ENCODE data around the gene NEXN. TPM values are rescaled to one million over a fixed set of nuclear protein-coding genes. Genes with fewer than 3 reads are reported as not detected.

Gene NEXN
- polyA plus RNA-seq, 3 donors = 0.31 to 3.5 (median 3.0) TPM

DNA sequence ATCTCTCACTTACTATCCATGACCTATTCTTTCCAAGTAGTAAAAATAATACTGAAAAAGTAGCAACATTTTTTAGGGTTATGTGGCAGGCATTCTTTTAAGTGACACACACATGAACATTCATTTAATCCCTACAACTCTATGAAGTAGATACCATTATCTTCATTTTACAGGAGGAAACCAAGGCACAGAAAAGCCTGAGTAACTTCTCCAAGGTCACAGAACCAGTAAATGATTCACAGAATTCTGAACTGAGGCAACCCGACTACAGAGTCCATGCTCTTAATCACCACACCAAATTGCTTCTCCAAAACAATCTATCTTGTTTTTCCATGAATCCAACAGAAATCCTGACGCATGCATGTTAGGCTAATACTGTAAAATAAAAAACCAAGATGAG, 73.0 kb downstream of the NEXN start:
- no peak for TF ChIP-seq CTCF (IDR thresholded peaks at IDR 0.05)
- no peaks in the 10 kb centered on the region for H3K4me1 ChIP-seq (ENCODE audit: control insufficient read depth in 1 of 2, insufficient read depth in 2 of 2, low read length in 2 of 2)
- H3K9me3 ChIP-seq (replicated peaks in 1 of 2; ENCODE audit: control insufficient read depth in 1 of 2, insufficient read depth in 1 of 2, low read length in 2 of 2) = no peaks in the 10 kb centered on the region
- peaks cover 100% of the 10 kb centered on the region in 2 donors for H3K36me3 ChIP-seq (replicated peaks in 1 of 2; ENCODE audit: control insufficient read depth in 1 of 2, insufficient read depth in 2 of 2, low read length in 2 of 2)
- no peaks in the 10 kb centered on the region for H3K9me3 Mint-ChIP-seq
- DNase-seq = no peak
- H3K27ac ChIP-seq (ENCODE audit: low read depth in 1 of 2, low read length in 2 of 2) = no peak overlapping the region
- H3K9ac ChIP-seq (ENCODE audit: insufficient read depth, low read length, poor library complexity, severe bottlenecking) = no peak overlapping the region
- H3K79me2 ChIP-seq (ENCODE audit: insufficient read depth, low read length) = peaks cover 36% of the 10 kb centered on the region
- H3K4me1 Mint-ChIP-seq = no peaks in the 10 kb centered on the region
- H3K27me3 Mint-ChIP-seq (ENCODE audit: low read depth in 3 of 3) = no peaks in the 10 kb centered on the region
- peaks cover 86% of the 10 kb centered on the region for H4K20me1 ChIP-seq (ENCODE audit: insufficient read depth, low read length)
- no peak overlapping the region for H3K4me3 ChIP-seq (replicated peaks in 1 of 3; ENCODE audit: low read depth in 2 of 3, low read length in 3 of 3)
- H2AFZ ChIP-seq (ENCODE audit: insufficient read depth, low read depth, low read length, poor library complexity, severe bottlenecking) = no peak overlapping the region
- no peak overlapping the region for H3K4me3 Mint-ChIP-seq
- H3K36me3 Mint-ChIP-seq = peaks cover 83 to 94% of the 10 kb centered on the region in 2 donors
- no peaks in the 10 kb centered on the region for H3K27me3 ChIP-seq (ENCODE audit: control insufficient read depth in 2 of 2, insufficient read depth in 2 of 2, low read length in 2 of 2)
- intact Hi-C loops (cut with micrococcal nuclease) = no loop called here
- WGBS (ENCODE audit: insufficient coverage) = 90% methylated on average over 1 of the region's 2 CpGs
- H3K4me2 ChIP-seq (replicated peaks; ENCODE audit: extremely low read depth, low read length, poor library complexity, severe bottlenecking) = no peak overlapping the region
- H3K27ac Mint-ChIP-seq = peak overlapping the region in 2 of 7 donors; percentile 7 to 44

DNA sequence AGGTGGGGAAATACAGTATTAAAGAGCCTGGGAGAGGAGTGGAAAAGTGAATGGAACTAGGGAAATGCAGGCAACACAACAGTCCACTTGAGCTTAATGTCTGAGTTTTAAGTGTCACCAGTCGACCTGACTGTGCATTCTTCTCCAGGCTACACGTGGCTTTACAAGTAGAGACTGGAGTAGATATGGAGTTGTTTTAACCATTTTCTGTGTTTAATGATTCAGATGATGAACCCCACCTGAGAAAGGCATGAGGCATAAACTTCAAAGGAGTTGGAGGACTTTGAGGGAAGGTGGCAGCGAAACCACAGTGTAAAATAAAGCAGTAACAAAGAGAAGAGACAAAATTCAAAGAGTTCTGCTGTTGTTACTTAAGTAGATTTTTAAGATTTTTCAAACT, 77.9 kb downstream of the NEXN start:
- peaks cover 56% of the 10 kb centered on the region for H3K79me2 ChIP-seq (ENCODE audit: insufficient read depth, low read length)
- H3K27ac ChIP-seq (ENCODE audit: low read depth in 1 of 2, low read length in 2 of 2) = peak overlapping the region in 1 of 2 donors; percentile 1
- no peaks in the 10 kb centered on the region for H3K27me3 Mint-ChIP-seq (ENCODE audit: low read depth in 3 of 3)
- no peak overlapping the region for H3K4me2 ChIP-seq (replicated peaks; ENCODE audit: extremely low read depth, low read length, poor library complexity, severe bottlenecking)
- peaks cover 88% of the 10 kb centered on the region for H4K20me1 ChIP-seq (ENCODE audit: insufficient read depth, low read length)
- peaks cover 96 to 99% of the 10 kb centered on the region in 2 donors for H3K36me3 ChIP-seq (replicated peaks in 1 of 2; ENCODE audit: control insufficient read depth in 1 of 2, insufficient read depth in 2 of 2, low read length in 2 of 2)
- no peaks in the 10 kb centered on the region for H3K4me1 ChIP-seq (ENCODE audit: control insufficient read depth in 1 of 2, insufficient read depth in 2 of 2, low read length in 2 of 2)
- no peak overlapping the region for H3K4me3 ChIP-seq (replicated peaks in 1 of 3; ENCODE audit: low read depth in 2 of 3, low read length in 3 of 3)
- intact Hi-C loops (cut with micrococcal nuclease) = no loop called here
- H2AFZ ChIP-seq (ENCODE audit: insufficient read depth, low read depth, low read length, poor library complexity, severe bottlenecking) = no peak overlapping the region
- no peaks in the 10 kb centered on the region for H3K9me3 ChIP-seq (replicated peaks in 1 of 2; ENCODE audit: control insufficient read depth in 1 of 2, insufficient read depth in 1 of 2, low read length in 2 of 2)
- H3K4me3 Mint-ChIP-seq = no peak overlapping the region
- H3K9ac ChIP-seq (ENCODE audit: insufficient read depth, low read length, poor library complexity, severe bottlenecking) = no peak overlapping the region
- no peaks in the 10 kb centered on the region for H3K9me3 Mint-ChIP-seq
- H3K36me3 Mint-ChIP-seq = peaks cover 76 to 88% of the 10 kb centered on the region in 2 donors
- TF ChIP-seq CTCF (IDR thresholded peaks at IDR 0.05) = no peak
- WGBS (ENCODE audit: insufficient coverage) = 98% methylated on average over 3 of the region's 3 CpGs
- H3K27me3 ChIP-seq (ENCODE audit: control insufficient read depth in 2 of 2, insufficient read depth in 2 of 2, low read length in 2 of 2) = no peaks in the 10 kb centered on the region
- no peaks in the 10 kb centered on the region for H3K4me1 Mint-ChIP-seq
- no peak for DNase-seq
- peak overlapping the region in 2 of 7 donors; percentile 0 to 46 for H3K27ac Mint-ChIP-seq

Measured in CD14-positive monocyte (primary cell).